ENCODE results near the gene FOLR3. TPM values are rescaled to one million over a fixed set of nuclear protein-coding genes. Genes with fewer than 3 reads are reported as not detected.
"Not testable (repeated sequence)": the region's sequence is repeated elsewhere in the genome, so short reads cannot be mapped to it uniquely, and the experiment has no call there.

FOLR3 gene
- total RNA-seq, 2 donors from 2014 or later: not detected

- Histone ChIP-seq H3K27me3 (no peaks in the 10 kb centered on the region), H3K27ac (no peak overlapping the region), H3K36me3 (no peaks in the 10 kb centered on the region), H3K9me3 (no peaks in the 10 kb centered on the region), H3K4me3 (no peak overlapping the region), H3K4me1 (no peaks in the 10 kb centered on the region)
- no peak for TF ChIP-seq CTCF (IDR thresholded peaks at IDR 0.05)
- DNase-seq (ENCODE audit: low spot score): no peak
These were observed 42.1 kb downstream of the FOLR3 start for GRCh38 chr11:72177656-72178055.

- Histone ChIP-seq H3K9me3 (no peaks in the 10 kb centered on the region), H3K27ac (no peak overlapping the region), H3K27me3 (no peaks in the 10 kb centered on the region), H3K4me3 (no peak overlapping the region), H3K36me3 (no peaks in the 10 kb centered on the region), H3K4me1 (no peaks in the 10 kb centered on the region)
- DNase-seq (ENCODE audit: low spot score): no peak
- TF ChIP-seq CTCF (IDR thresholded peaks at IDR 0.05): no peak
These were observed 43.7 kb downstream of the FOLR3 start for GRCh38 chr11:72179049-72179803.

GRCh38 chr11:72179804-72180396 lies 44.4 kb downstream of the FOLR3 start:
- Histone ChIP-seq H3K9me3 (no peaks in the 10 kb centered on the region), H3K27ac (no peak overlapping the region), H3K27me3 (no peaks in the 10 kb centered on the region), H3K4me1 (no peaks in the 10 kb centered on the region), H3K36me3 (no peaks in the 10 kb centered on the region), H3K4me3 (no peak overlapping the region)
- no peak for TF ChIP-seq CTCF (IDR thresholded peaks at IDR 0.05)
- no peak for DNase-seq (ENCODE audit: low spot score)

GRCh38 chr11:72180892-72181552 lies 45.5 kb downstream of the FOLR3 start:
- DNase-seq (ENCODE audit: low spot score); H3K27me3 ChIP-seq; H3K36me3 ChIP-seq; H3K4me1 ChIP-seq; H3K4me3 ChIP-seq; H3K27ac ChIP-seq; H3K9me3 ChIP-seq: not testable (repeated sequence)

- H3K36me3 ChIP-seq; H3K27ac ChIP-seq; DNase-seq (ENCODE audit: low spot score); H3K4me1 ChIP-seq; H3K9me3 ChIP-seq; H3K4me3 ChIP-seq; H3K27me3 ChIP-seq: not testable (repeated sequence)
These were observed 46.0 kb downstream of the FOLR3 start for GRCh38 chr11:72181553-72181958.

- H3K27ac ChIP-seq: no peak overlapping the region
- TF ChIP-seq CTCF (IDR thresholded peaks at IDR 0.05): no peak
- no peaks in the 10 kb centered on the region for H3K4me1 ChIP-seq
- no peaks in the 10 kb centered on the region for H3K36me3 ChIP-seq
- no peaks in the 10 kb centered on the region for H3K27me3 ChIP-seq
- no peaks in the 10 kb centered on the region for H3K9me3 ChIP-seq
- H3K4me3 ChIP-seq: no peak overlapping the region
- DNase-seq (ENCODE audit: low spot score): no peak
These were observed 52.7 kb downstream of the FOLR3 start for GRCh38 chr11:72188267-72188666.

Other genes starting within 250 kb of the FOLR3 start
- 1 to 10 TPM; 1.4 to 1.5 TPM for gene XNDC1N, start 207.1 kb upstream of the FOLR3 start, total RNA-seq
- gene RNF121, start 206.7 kb upstream of the FOLR3 start, total RNA-seq: 10 to 100 TPM; 21.6 to 25.8 TPM
- gene IL18BP, start 136.8 kb upstream of the FOLR3 start, total RNA-seq: 1 to 10 TPM in 1 of 2 donors, under 1 TPM in 1; 0.59 to 3.0 TPM
- gene NUMA1, start 55.2 kb upstream of the FOLR3 start, total RNA-seq: 100 to 1,000 TPM; 102 to 130 TPM
- gene LRRC51, start 54.9 kb upstream of the FOLR3 start, total RNA-seq: 1 to 10 TPM; 4.0 to 7.6 TPM
- 100 to 1,000 TPM; 103 to 117 TPM for gene LAMTOR1, start 32.4 kb upstream of the FOLR3 start, total RNA-seq
- not detected for gene TOMT, start 29.8 kb upstream of the FOLR3 start, total RNA-seq
- gene ANAPC15, start 23.0 kb upstream of the FOLR3 start, total RNA-seq: 10 to 100 TPM; 26.4 to 30.0 TPM
- not detected for gene FOLR1, start 56.4 kb downstream of the FOLR3 start, total RNA-seq
- gene FOLR2, start 81.1 kb downstream of the FOLR3 start, total RNA-seq: 10 to 100 TPM; 10.8 to 32.5 TPM
- 10 to 100 TPM; 68.8 to 84.5 TPM for gene INPPL1, start 89.0 kb downstream of the FOLR3 start, total RNA-seq
- gene PHOX2A, start 108.5 kb downstream of the FOLR3 start, total RNA-seq: not detected

Measured in right atrium auricular region (tissue), 2 donors.